OCI-LY7 (cell line): ENCODE data around the gene TRIM52.

Experiments used
- EZH2phosphoT487 ChIP-seq: fragments of 200-600 bp; sonication (generic); IDR thresholded peaks from 2 replicates; pipeline ENCODE4 v1.6.1; 2018; ENCODE audit warnings: low read depth, borderline replicate concordance, mild to moderate bottlenecking, mixed run types, antibody characterized with exemption, low read length, moderate library complexity, mixed read lengths
- TF ChIP-seq, protein P1 (sequence below): fragments of 200-600 bp; sonication (generic); conservative IDR thresholded peaks from 2 replicates; pipeline ENCODE4 v1.5.1; 2014; ENCODE audit warnings: mild to moderate bottlenecking, antibody characterized with exemption, low read length, moderate library complexity, mixed read lengths

DNA sequence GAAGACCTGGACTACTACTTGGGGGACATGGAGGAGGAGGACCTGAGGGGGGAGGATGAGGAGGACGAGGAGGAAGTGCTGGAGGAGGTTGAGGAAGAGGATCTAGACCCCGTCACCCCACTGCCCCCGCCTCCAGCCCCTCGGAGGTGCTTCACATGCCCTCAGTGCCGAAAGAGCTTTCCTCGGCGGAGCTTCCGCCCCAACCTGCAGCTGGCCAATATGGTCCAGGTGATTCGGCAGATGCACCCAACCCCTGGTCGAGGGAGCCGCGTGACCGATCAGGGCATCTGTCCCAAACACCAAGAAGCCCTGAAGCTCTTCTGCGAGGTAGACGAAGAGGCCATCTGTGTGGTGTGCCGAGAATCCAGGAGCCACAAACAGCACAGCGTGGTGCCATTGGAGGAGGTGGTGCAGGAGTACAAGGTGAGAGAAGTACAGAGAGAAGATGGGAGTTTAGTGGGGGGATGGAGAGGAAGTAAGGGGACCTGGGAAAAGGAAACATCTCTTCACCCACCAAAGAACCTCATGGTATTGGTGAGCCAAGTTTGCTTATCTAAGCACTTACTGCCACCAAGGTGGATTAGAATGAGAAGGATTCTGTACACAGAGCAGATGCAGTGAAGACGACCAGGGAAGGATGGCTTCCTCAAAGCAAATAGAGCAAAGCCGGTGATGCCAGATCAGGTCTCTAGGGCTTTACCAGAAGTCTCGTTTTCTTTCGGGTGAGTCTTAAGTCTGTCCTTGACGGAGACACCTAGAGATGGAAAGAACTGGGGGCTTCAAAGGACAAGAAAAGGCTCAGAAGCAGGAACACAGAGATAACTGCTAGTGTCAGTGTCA, 36.3 kb downstream of the TRIM52 start:
- no peak for TF ChIP-seq EZH2phosphoT487
- TF ChIP-seq, protein P1, sequence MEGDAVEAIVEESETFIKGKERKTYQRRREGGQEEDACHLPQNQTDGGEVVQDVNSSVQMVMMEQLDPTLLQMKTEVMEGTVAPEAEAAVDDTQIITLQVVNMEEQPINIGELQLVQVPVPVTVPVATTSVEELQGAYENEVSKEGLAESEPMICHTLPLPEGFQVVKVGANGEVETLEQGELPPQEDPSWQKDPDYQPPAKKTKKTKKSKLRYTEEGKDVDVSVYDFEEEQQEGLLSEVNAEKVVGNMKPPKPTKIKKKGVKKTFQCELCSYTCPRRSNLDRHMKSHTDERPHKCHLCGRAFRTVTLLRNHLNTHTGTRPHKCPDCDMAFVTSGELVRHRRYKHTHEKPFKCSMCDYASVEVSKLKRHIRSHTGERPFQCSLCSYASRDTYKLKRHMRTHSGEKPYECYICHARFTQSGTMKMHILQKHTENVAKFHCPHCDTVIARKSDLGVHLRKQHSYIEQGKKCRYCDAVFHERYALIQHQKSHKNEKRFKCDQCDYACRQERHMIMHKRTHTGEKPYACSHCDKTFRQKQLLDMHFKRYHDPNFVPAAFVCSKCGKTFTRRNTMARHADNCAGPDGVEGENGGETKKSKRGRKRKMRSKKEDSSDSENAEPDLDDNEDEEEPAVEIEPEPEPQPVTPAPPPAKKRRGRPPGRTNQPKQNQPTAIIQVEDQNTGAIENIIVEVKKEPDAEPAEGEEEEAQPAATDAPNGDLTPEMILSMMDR: no peak
